HG02973 (cell line): ENCODE data around the gene UBXN11.

ENCODE experiments used
- ATAC-seq: cut with Tn5 transposase; IDR thresholded peaks from one replicate; pipeline ENCODE4 v1.9.1; 2021; ENCODE audit warnings: moderate library complexity; ENCODE audit not compliant: unreplicated experiment

Gene UBXN11

GRCh38 chr1:26287033-26287711, 19.3 kb downstream of the UBXN11 start:
- no peak for ATAC-seq

DNA sequence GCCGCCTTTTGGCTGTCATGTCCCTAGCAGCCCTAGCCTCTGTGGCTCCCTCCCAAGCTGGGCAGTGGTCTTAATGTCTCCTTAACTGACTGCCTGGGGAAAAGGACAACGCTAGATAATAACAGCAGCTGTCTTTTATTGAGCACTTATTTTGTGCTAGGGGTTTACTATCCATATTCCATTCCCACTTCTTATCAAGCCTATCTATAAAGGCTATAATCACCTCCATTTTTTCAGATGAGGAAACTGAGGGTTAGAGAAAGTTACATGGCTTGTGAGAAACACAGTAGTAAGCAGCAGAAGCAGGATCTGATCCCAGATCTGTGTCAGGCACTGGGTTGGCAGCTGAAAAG, 20.4 kb downstream of the UBXN11 start:
- no peak for ATAC-seq

DNA sequence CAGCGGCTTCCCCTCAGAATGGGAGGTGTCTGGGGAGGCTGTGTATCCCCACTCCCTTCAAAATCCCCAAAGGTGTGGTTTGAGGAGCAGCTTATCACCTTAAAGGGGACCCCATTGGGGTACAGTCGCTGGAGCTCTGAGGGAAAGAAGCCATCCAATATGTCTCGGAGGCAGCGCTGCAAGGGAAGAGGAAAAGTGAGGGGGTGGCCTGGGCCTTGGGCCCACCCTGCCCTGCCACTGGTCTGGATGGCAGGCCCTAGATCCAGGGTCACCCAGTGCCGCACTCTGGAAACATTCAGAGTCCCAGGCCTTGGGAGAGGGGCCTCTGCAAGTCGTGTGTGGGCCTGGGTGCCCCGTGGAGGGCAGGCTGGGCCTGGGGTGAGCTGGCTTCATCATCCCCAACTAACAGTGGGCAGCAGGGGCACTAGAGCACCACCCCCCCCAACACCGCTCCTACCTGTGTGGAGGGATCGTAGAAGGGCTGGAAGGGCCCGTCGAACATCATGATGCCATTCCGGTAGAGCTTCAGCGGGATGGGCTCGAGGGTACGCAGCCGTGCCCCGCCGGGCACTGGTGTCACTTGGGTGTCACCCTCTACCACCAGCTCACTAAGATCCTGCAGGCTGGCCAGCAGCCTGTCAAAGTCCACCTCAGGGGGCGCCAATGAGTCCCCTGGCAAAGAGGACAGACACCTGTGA, 20.9 kb downstream of the UBXN11 start:
- no peak for ATAC-seq

DNA sequence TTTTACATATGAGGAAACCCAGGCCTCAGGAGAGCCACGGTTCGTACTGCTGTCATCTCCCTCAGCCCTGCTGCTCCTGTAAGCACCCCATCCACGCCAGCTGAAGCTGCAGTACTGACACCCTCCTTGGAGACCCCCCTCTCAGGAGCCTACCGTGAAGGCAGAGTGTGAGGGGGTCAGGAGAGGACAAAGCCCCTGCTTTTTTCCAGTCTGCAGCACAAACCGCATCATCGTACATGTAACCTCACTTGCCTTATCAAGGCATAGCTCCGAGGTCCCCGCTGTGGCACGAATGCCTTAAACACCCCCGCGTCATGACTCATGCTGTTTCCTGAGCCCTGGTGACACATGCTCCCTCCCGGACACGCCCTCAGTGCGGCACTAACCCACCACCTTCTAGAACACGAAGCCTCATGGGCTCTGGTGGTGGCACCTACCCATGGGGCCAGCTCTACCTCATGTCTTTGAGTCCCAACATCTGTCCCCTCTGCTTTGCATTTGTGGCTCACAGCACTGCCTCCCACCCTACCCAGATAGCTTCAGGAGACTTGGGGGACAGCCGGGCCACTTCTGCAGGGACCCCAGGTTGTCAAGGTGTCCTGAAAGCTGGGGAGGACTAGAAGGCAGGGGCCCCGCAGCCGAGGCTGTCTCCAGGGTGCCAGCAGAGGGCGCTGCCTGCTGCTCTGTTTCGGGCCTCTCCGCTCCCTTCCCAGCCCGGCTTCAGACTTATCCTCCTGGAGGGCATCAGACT, 21.7 kb downstream of the UBXN11 start:
- ATAC-seq, result no peak

- no peak for ATAC-seq
Measured at GRCh38 chr1:26283871-26284596, 22.4 kb downstream of the UBXN11 start.

- ATAC-seq, result no peak
Measured at GRCh38 chr1:26283279-26283853, 23.1 kb downstream of the UBXN11 start.

DNA sequence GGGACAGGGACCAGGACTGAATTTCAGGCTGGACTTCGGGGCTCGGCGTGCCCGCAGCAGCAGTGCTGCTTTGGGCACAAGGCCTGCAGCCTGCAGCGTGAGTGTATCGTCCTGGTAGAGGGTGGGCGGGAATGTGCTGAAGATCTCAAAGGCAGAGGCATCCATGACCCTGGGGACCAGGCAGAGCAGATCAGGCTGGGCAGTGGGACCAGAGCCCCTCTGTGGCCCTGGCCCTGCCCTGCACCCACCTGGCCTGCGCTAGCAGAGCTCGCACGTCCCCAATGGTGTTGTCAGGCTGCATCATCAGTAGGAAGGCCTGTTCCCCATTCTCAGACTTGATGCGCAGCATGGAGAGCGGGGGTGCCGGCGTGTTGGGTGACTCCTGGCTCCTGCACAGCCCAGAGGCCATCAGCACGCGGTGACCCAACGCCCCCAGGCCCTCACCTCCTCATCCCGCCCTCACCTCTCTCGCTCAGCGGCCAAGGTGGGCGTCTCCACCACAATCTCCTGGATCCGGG, 24.0 kb downstream of the UBXN11 start:
- no peak for ATAC-seq

DNA sequence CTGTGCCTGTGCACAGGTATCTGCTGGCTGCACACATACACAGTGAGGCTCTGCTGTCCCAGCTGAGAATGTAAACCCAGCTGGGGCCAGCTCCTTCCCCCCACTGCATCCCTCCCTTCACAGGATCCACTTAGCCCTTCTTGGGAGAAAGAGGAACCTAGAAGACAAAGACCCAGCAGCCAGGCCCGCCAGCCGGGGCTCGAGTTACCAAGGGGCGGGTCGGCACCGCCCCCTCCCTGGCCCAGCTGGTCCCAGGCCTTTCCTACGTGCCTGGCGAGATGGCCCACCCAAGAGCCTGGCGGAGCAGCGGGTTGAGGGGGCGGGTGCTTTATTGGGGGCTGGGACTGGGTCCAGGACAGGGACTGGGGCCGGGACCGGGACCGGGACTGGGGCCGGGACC, 24.5 kb downstream of the UBXN11 start:
- ATAC-seq, result no peak

DNA sequence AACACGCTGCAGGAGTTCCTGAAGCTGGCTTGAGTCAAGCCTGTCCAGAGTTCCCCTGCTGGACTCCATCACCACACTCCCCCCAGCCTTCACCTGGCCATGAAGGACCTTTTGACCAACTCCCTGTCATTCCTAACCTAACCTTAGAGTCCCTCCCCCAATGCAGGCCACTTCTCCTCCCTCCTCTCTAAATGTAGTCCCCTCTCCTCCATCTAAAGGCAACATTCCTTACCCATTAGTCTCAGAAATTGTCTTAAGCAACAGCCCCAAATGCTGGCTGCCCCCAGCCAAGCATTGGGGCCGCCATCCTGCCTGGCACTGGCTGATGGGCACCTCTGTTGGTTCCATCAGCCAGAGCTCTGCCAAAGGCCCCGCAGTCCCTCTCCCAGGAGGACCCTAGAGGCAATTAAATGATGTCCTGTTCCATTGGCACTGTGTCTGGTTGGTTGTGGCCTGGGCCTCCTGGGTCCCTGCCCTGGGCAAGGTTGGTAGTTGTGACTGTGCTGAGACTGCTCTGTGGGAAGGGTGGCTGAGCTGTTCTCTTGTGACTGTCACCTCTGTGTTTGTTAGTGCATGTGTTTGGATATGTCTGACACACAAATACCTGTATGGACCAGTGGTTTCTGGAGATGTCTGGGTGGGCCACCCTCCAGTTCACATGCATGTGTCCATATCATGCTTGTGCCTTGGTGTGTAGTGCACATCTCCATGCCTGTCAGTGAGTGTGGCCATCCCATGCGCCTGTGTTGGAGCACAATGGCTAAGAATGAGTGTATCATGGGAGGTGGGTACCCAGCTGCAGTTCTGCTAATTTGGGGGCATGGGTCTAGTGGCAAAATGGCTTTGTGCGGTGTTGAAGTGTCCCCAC, 25.1 kb downstream of the UBXN11 start:
- no peak for ATAC-seq

DNA sequence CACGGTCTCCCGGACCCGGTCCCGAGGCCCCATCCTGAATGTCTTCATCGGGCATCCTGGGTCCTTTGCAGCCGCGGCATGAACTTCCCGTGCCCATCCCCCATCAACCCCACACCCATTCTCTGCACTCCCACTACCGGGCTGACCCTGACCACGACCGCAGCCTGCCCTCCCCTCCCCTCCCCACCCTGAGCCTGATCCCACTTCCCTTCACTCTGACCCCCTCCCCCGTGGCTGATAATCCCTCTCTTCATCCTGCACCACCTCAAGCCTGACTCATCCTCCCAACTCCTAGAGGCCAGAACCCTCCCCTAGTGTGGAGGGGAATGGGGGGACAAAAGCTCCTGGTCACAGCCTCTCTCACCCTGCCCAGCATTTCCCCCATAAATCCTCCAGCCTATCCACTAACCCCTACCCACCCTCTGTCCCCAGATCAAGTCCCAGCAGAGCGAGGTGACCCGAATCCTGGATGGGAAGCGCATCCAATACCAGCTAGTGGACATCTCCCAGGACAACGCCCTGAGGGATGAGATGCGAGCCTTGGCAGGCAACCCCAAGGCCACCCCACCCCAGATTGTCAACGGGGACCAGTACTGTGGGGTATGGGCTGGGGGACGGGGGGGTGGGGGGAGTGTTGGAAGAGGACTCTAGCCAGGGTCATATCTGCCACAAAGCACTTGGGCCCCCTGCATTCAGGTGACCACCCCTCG, 25.9 kb downstream of the UBXN11 start:
- ATAC-seq, result no peak

DNA sequence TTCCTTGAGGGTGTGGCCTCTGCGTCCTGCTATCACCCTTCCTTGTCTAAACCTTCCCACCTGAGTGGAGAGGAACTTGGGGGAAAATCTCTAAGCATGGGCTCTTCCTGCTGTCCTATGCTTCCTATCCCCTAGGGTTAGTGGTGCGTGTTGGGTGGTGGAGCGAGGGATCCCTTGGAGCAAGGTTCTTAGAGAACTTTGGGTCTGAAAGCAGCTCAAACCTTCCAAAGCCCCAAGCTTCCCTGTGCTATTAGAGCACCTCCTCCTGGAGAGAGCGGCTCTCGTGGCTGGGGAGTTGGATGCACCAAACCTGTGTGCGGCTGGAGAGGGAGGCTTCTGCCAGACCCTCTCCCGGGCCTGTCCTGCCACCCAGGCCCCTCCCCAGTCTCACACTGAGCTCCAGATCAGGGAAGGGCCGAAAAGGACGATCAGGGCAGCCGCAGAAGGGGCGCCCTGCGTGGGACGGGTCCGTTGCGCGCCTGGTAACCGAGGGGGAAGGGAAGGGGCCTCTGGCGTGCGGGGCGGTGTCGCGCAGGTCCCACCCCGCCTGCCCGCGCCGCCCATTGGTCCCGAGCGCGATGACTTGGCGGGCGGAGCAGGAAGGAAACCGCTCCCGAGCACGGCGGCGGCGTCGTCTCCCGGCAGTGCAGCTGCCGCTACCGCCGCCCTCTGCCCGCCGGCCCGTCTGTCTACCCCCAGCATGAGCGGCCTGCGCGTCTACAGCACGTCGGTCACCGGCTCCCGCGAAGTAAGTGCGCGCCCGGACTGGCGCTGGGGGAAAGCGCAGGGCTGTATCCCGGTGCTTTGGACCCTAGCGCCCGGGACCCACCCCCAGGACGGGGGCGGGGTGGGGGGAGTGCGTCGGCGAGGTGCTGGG, 26.7 kb downstream of the UBXN11 start, which contains the start of gene SH3BGRL3:
Gene SH3BGRL3, plus strand, starts transcription at position 631 of the 877 bp plus-strand sequence. Its CDS starts 70 bp downstream, at position 701.
- ATAC-seq, result peak; percentile 41

DNA sequence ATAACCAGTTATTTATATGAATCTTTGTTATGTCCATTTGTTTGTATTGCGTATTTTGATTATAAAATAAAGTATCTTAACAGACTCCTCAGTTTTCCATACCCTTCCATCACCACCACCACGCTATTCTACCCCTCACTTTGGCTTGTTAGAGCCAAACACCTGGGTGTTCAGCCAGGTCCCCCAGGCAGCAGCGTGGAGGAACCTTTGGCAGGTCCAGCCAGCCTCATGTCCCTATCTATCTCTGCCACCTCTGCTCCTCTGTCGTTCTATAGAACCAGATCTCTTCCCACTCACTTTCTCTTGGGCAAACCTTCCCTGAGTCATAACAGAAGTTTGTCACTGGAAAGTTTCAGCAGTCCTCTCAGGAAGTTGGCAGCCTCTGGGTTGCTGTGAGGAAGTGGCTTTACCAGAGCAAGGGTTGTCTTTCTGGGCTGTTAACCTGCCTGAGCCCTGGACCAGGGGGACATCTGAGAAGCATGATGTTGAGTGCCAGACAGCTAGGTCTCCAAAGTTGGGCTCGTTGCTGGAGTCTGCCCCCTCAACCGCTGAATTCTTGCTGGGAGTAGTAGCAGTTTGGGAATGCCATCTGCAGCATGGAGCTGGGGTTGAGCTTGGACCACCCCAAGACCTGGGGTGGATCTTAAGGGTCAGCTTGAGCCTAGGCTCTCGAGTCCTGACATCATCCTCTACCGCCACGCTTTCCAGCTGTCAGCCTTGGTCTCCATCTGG, 27.5 kb downstream of the UBXN11 start:
- no peak for ATAC-seq

DNA sequence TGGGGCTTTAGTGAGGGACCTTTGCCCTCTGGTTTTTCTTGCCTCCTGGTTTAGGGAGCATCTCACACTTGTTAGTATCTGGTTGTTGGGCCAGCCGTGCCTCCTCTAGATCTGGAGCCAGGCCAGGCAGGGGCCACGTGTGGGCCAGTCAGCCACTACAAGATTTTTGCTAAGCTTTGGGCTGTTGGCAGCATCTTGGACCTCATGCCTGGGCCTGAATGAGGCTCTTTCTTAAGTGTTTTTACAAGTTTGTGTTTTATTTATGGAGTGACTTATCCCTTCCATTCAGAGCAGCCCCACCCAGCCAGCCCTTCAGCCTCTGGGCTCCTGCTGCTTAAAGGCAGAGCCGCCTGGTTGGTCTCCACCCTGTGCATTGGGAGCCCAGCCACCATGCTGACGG, 28.1 kb downstream of the UBXN11 start:
- no peak for ATAC-seq

DNA sequence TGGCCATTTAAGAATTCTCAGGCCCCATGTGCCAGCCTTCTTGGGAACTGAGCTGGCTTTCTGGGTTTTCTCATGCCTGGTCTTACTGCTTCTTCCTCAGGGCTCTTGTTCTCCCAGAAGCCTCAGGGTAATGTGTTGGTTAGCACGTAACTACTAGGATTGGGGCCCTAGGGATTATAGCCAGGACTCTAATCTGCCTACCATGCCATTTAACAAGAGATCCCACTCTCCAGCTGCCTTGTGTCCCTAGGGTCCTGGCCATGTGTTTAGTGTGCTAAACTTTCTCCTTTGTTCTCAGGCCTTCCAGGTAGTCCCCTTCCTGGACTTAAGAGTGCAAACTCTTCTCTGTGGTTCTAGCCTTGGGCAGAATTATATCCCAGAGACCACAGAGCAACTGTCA, 28.7 kb downstream of the UBXN11 start:
- no peak for ATAC-seq

DNA sequence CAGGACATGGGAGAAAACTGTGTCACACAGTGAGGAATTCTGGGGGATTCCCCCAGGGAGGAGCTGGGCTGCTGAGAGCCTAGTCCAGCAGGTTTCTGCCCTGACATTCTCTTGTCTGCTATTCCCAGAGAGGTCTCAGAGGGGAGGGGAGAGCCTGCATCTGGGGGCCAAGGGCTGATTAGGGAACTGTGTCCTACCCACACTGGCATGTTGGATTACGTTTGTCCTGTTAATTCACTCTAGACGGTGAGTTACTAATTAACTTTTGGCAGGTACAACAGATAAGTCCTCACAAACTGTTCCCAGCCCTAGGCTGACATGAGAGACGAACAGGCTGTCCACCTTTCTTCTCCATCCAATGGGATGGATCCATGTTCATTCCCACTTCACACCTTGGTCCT, 29.2 kb downstream of the UBXN11 start:
- ATAC-seq, result no peak

GRCh38 chr1:26276432-26276838, 30.0 kb downstream of the UBXN11 start:
- no peak for ATAC-seq

- peak; percentile 33 for ATAC-seq
Measured at GRCh38 chr1:26275580-26276431, 30.6 kb downstream of the UBXN11 start.
